Testis (tissue), 3 donors: ENCODE results near the gene KCNQ1OT1. TPM values are rescaled to one million over a fixed set of nuclear protein-coding genes. Genes with fewer than 3 reads are reported as not detected.

Experiments
- DNase-seq: peaks from one replicate; pipeline ENCODE4 v3.0.0-alpha.2; 2019
- H3K27ac ChIP-seq, 2 donors: fragments of 200-600 bp; sonication (generic); one replicate each; pipeline ENCODE4 v1.5.1; 2019
- H3K27me3 ChIP-seq: fragments of 200-600 bp; sonication (generic); one replicate; pipeline ENCODE4 v1.5.1; 2019
- H3K36me3 ChIP-seq: fragments of 200-600 bp; sonication (generic); one replicate; pipeline ENCODE4 v1.5.1; 2017; ENCODE audit warnings: low read depth; ENCODE audit errors: missing control alignments
- H3K4me1 ChIP-seq: fragments of 200-600 bp; sonication (generic); one replicate; pipeline ENCODE4 v1.5.1; 2019
- H3K4me3 ChIP-seq, 2 donors: fragments of 200-600 bp; sonication (generic); one replicate each; pipeline ENCODE4 v1.5.1; 2017 to 2019
- H3K9me3 ChIP-seq: fragments of 200-600 bp; sonication (generic); one replicate; pipeline ENCODE4 v1.5.1; 2017
- CTCF ChIP-seq, 3 experiments: fragments of 450-650 bp in 2 of 3; fragments of 200-600 bp in 1 of 3; sonication (generic) in 1 of 3; IDR thresholded peaks; one replicate each; pipeline ENCODE4 v1.5.1; 2016 to 2019; ENCODE audit warnings: antibody characterized with exemption in 3 of 3, mild to moderate bottlenecking in 2 of 3, moderate library complexity in 1 of 3
- POLR2A ChIP-seq: fragments of 450-650 bp; IDR thresholded peaks from one replicate; pipeline ENCODE4 v1.6.1; 2017; ENCODE audit warnings: antibody characterized with exemption, mild to moderate bottlenecking, moderate library complexity
- WGBS, 2 donors: methylation state at CpG; one replicate each; pipeline ENCODE4 v1.1.5; 2018; 5-methylcytosine and 5-hydroxymethylcytosine counted together
- intact Hi-C: fragments of 100-400 bp; cut with DNase I; formaldehyde crosslinking; loops from one replicate; pipeline ENCODE4 v1.15.1; 2023; ENCODE audit warnings: low total_unique reads
- polyA plus RNA-seq: library from polyadenylated mRNA; stranded (reverse); fragments of 350-450 nt; fragmentation: Illumina TruSeq; extraction: RNeasy Lipid Tissue Mini Kit (QIAGEN cat#74804); gene quantifications from one replicate; pipeline ENCODE4 v1.2.3, GENCODE V29; 2014; ENCODE audit warnings: low read depth, low replicate concordance; ENCODE audit not compliant: insufficient read depth
- total RNA-seq, 2 donors: library from RNA; depleted of rRNA; stranded (reverse); fragments of >200 nt; gene quantifications; one replicate each; pipeline ENCODE4 v1.2.3, GENCODE V29; 2016

The KCNQ1OT1 gene
- total and polyA plus RNA-seq, 3 donors from 2014 or later: 0.20 to 5.9 (median 4.0) TPM

GRCh38 chr11:2670541-2671100 is 29.2 kb downstream of the KCNQ1OT1 start:
- Histone ChIP-seq H3K27ac (no peak overlapping the region), H3K27me3 (no peaks in the 10 kb centered on the region), H3K9me3 (no peaks in the 10 kb centered on the region), H3K4me1 (peaks cover 7% of the 10 kb centered on the region), H3K4me3 (no peak overlapping the region), H3K36me3 (no peaks in the 10 kb centered on the region)
- peak; percentile 2 for DNase-seq
- intact Hi-C loops: no loop called here
- WGBS, 2 donors: 40 to 80% methylated on average over 1 of the region's 1 CpG
- TF ChIP-seq POLR2A (no peak), CTCF (IDR thresholded peaks at IDR 0.05) (no peak)

GRCh38 chr11:2669634-2670469 is 29.9 kb downstream of the KCNQ1OT1 start:
- Histone ChIP-seq H3K4me1 (peaks cover 5% of the 10 kb centered on the region), H3K27me3 (no peaks in the 10 kb centered on the region), H3K4me3 (no peak overlapping the region), H3K36me3 (no peaks in the 10 kb centered on the region), H3K27ac (no peak overlapping the region), H3K9me3 (no peaks in the 10 kb centered on the region)
- TF ChIP-seq CTCF (IDR thresholded peaks at IDR 0.05) (no peak), POLR2A (no peak)
- intact Hi-C loops: no loop called here
- peak; percentile 7 for DNase-seq
- 90 to 98% methylated on average over 8 of the region's 8 CpGs for WGBS, 2 donors

DNA sequence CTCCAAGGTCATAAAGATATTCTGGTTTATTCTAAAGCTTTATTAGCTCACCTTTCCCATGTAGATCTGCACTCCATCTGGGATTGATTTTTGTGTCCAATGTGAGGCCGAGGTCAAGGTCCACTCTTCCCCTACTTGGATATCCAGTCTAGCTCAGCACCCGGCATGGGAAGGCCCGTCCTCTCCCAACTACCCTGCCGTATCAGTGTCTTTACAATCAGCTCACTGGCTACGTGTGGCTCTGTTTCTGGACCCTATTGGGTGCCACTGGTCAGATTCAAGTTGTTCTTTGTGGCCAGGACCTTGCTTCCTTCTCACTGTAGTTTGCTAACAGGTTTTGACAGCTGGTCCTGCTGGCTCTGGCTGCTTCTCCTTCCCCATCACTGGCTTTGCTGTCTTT is 30.9 kb downstream of the KCNQ1OT1 start:
- Histone ChIP-seq H3K27me3 (no peaks in the 10 kb centered on the region), H3K4me3 (no peak overlapping the region), H3K27ac (no peak overlapping the region), H3K9me3 (no peaks in the 10 kb centered on the region), H3K4me1 (peaks cover 4% of the 10 kb centered on the region), H3K36me3 (no peaks in the 10 kb centered on the region)
- peak; percentile 12 for DNase-seq
- whole genome bisulfite sequencing, 2 donors: 80 to 91% methylated on average over 5 of the region's 5 CpGs
- TF ChIP-seq CTCF (IDR thresholded peaks at IDR 0.05) (no peak), POLR2A (no peak)
- intact Hi-C loops: no loop called here

GRCh38 chr11:2667940-2668339 is 31.9 kb downstream of the KCNQ1OT1 start:
- no peak for TF ChIP-seq CTCF (IDR thresholded peaks at IDR 0.05)
- TF ChIP-seq POLR2A: no peak
- intact Hi-C loops: no loop called here
- Histone ChIP-seq H3K4me1 (peaks cover 4% of the 10 kb centered on the region), H3K9me3 (no peaks in the 10 kb centered on the region), H3K27ac (no peak overlapping the region), H3K27me3 (no peaks in the 10 kb centered on the region), H3K36me3 (no peaks in the 10 kb centered on the region), H3K4me3 (no peak overlapping the region)
- DNase-seq: no peak
- WGBS, 2 donors: 94 to 100% methylated on average over 2 of the region's 2 CpGs
